Endodermal cell (in vitro differentiated cells): ENCODE data around the gene ANO6. TPM values are rescaled to one million over a fixed set of nuclear protein-coding genes. Genes with fewer than 3 reads are reported as not detected.
"Not testable (repeated sequence)": the region's sequence is repeated elsewhere in the genome, so short reads cannot be mapped to it uniquely, and the experiment has no call there.

Source experiments
- DNase-seq: peaks from one replicate; pipeline ENCODE4 v3.0.0-alpha.2; 2017
- H3K27ac ChIP-seq: 2 replicates; pipeline ENCODE4 v1.5.1; 2013; ENCODE audit warnings: mild to moderate bottlenecking, low read depth, low read length, moderate library complexity
- H3K27me3 ChIP-seq: 2 replicates; pipeline ENCODE4 v1.6.1; 2013; ENCODE audit warnings: mild to moderate bottlenecking, low read length, moderate library complexity; ENCODE audit not compliant: insufficient read depth, control insufficient read depth, poor library complexity, severe bottlenecking
- H3K36me3 ChIP-seq: 2 replicates; pipeline ENCODE4 v1.7.0; 2013; ENCODE audit warnings: mild to moderate bottlenecking, low read length, moderate library complexity; ENCODE audit not compliant: control insufficient read depth, insufficient read depth
- H3K4me1 ChIP-seq: one replicate; pipeline ENCODE4 v1.7.0; 2013; ENCODE audit warnings: low read length; ENCODE audit not compliant: control insufficient read depth, insufficient read depth
- H3K4me3 ChIP-seq: 2 replicates; pipeline ENCODE4 v1.5.1; 2013; ENCODE audit warnings: mild to moderate bottlenecking, low read length, moderate library complexity
- H3K9ac ChIP-seq: 2 replicates; pipeline ENCODE4 v1.6.1; 2013; ENCODE audit warnings: mild to moderate bottlenecking, low read length, moderate library complexity; ENCODE audit not compliant: poor library complexity, severe bottlenecking; ENCODE audit errors: extremely low read depth
- H3K9me3 ChIP-seq: 2 replicates; pipeline ENCODE4 v1.6.1; 2013; ENCODE audit warnings: mild to moderate bottlenecking, low read length, moderate library complexity; ENCODE audit not compliant: control insufficient read depth
- H3K27ac Mint-ChIP-seq: 2 replicates; pipeline ENCODE4 v1.8.0; 2020; ENCODE audit warnings: mixed read lengths
- H3K27me3 Mint-ChIP-seq: 2 replicates; pipeline ENCODE4 v1.8.0; 2021; ENCODE audit warnings: mild to moderate bottlenecking, mixed read lengths; ENCODE audit not compliant: insufficient read depth
- H3K36me3 Mint-ChIP-seq: 2 replicates; pipeline ENCODE4 v1.8.0; 2020; ENCODE audit warnings: low read depth, mixed read lengths
- H3K4me1 Mint-ChIP-seq: 2 replicates; pipeline ENCODE4 v1.8.0; 2020; ENCODE audit warnings: mixed read lengths
- H3K4me3 Mint-ChIP-seq: 2 replicates; pipeline ENCODE4 v1.8.0; 2020; ENCODE audit warnings: mild to moderate bottlenecking, moderate library complexity, mixed read lengths
- H3K9me3 Mint-ChIP-seq: 2 replicates; pipeline ENCODE4 v1.8.0; 2020; ENCODE audit warnings: mild to moderate bottlenecking, mixed read lengths
- WGBS, 2 experiments: methylation state at CpG; one replicate each; pipeline versions ENCODE4 v1.1.5 to v1.1.7; 2013; ENCODE audit warnings: missing lambda C conversion rate in 2 of 2, mixed read lengths in 1 of 2; ENCODE audit not compliant: insufficient coverage in 1 of 2, insufficient read length in 1 of 2; 5-methylcytosine and 5-hydroxymethylcytosine counted together
- total RNA-seq, 2 donors: library from RNA; stranded (reverse); fragmentation: NEBNext Ultra II Directional in 1 of 2; extraction: Animal tissue kit (Norgen Biotek cat#: 25700) in 1 of 2; gene quantifications; 2 replicates in 1 of 2; 3 replicates in 1 of 2; pipeline ENCODE4 v1.2.1, GENCODE V29; 2021
- TF ChIP-seq, protein P1 (sequence below): fragments of 200-600 bp; sonication (generic); conservative IDR thresholded peaks from 2 replicates; pipeline ENCODE4 v1.5.0; 2021; ENCODE audit warnings: antibody characterized with exemption, mild to moderate bottlenecking

ANO6 gene
- total RNA-seq, 2 donors from 2014 or later, result 53.5 to 55.2 TPM

DNA sequence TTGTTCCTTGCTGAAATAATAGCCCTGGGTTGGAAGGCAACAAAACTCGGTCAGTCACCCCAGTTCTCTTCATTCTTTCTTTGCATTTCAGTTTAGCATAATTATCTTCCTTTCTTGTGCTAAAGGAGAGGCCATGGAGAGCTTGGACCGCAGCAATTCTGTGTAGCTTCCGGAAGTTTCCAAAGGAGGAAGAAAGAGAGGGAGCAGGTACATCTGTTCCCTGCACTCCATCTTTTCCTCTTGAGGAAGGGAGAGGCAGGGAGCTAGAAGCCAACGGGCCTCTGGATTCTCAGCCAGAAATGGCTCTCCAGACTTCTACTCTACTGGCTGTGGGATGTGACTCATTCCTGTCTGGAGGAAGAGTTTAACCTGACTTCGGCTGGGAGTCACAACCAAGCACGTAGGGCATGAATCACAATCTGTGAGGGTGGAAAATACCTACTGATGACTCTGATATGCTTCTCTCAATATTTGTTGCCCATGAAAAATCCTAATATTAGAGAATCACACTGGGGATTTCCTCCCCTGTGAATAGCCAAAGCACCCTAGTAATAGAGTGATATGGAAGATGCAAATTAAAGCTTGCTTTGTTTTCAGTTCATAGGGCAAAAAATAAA is 17.0 kb downstream of the ANO6 start:
- WGBS, 2 experiments, result 17 to 45% methylated on average over 2 to 6 of the region's 6 CpGs

DNA sequence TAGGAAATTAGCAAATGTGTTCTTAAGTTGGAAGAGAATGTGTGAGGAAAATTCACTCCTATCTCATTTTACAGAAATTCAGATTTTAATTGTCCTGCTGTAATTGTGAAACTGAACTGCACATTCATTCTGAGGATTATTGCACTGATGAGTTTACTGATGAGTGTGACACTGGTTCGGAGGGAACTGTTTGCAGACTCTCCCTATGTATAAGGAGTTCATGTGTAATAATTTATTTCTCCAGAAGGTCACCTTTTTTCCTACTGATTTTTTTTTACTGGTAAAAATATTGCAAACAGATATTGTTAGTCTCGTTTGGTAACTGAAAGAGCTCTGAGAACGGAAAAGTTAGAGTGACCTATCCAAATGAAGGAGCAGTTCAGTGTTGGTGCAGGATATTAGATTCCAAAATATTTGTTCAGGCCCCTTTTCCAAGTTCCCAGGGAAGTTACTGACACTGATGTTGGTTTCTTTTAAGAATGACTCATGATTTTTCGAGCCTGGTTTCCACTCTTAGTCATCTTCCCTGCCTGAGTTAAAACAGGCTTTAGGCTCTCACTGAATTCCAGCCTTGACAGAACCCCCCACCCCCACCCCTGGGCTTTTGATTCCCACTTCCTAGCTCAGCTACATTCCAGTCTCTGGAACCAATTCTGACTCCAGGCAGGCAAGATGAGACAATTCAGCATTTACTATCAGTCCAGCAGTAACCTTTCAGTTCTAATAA is 18.4 kb downstream of the ANO6 start:
- peaks cover 14% of the 10 kb centered on the region for H3K36me3 Mint-ChIP-seq
- peaks cover 43% of the 10 kb centered on the region for H3K4me1 Mint-ChIP-seq
- no peaks in the 10 kb centered on the region for H3K27me3 Mint-ChIP-seq
- peak; percentile 91 for DNase-seq
- Histone ChIP-seq H3K27me3 (no peaks in the 10 kb centered on the region), H3K4me1 (peaks cover 14% of the 10 kb centered on the region), H3K9me3 (no peaks in the 10 kb centered on the region), H3K4me3 (no peak overlapping the region), H3K36me3 (peaks cover 12% of the 10 kb centered on the region), H3K9ac (peak overlapping the region; percentile 4), H3K27ac (peak overlapping the region; percentile 78)
- WGBS, 2 experiments, result 44 to 59% methylated on average over 3 to 4 of the region's 4 CpGs
- TF ChIP-seq, protein P1, sequence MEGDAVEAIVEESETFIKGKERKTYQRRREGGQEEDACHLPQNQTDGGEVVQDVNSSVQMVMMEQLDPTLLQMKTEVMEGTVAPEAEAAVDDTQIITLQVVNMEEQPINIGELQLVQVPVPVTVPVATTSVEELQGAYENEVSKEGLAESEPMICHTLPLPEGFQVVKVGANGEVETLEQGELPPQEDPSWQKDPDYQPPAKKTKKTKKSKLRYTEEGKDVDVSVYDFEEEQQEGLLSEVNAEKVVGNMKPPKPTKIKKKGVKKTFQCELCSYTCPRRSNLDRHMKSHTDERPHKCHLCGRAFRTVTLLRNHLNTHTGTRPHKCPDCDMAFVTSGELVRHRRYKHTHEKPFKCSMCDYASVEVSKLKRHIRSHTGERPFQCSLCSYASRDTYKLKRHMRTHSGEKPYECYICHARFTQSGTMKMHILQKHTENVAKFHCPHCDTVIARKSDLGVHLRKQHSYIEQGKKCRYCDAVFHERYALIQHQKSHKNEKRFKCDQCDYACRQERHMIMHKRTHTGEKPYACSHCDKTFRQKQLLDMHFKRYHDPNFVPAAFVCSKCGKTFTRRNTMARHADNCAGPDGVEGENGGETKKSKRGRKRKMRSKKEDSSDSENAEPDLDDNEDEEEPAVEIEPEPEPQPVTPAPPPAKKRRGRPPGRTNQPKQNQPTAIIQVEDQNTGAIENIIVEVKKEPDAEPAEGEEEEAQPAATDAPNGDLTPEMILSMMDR, result no peak
- peak overlapping the region; percentile 91 for H3K27ac Mint-ChIP-seq
- no peak overlapping the region for H3K4me3 Mint-ChIP-seq
- peaks cover 6% of the 10 kb centered on the region for H3K9me3 Mint-ChIP-seq

More for the DNA sequence above, 17.0 kb downstream of the ANO6 start:
- peaks cover 12% of the 10 kb centered on the region for H3K36me3 ChIP-seq
- peak; percentile 75 for DNase-seq
- TF ChIP-seq, protein P1, result no peak
- H3K9ac ChIP-seq, result no peak overlapping the region
- Mint-ChIP-seq H3K36me3 (peaks cover 17% of the 10 kb centered on the region), H3K4me1 (peaks cover 43% of the 10 kb centered on the region), H3K9me3 (peaks cover 6% of the 10 kb centered on the region), H3K4me3 (no peak overlapping the region), H3K27me3 (no peaks in the 10 kb centered on the region), H3K27ac (peak overlapping the region; percentile 72)
- H3K4me1 ChIP-seq, result peaks cover 14% of the 10 kb centered on the region
- H3K27ac ChIP-seq, result peak overlapping the region; percentile 72
- no peaks in the 10 kb centered on the region for H3K9me3 ChIP-seq
- no peaks in the 10 kb centered on the region for H3K27me3 ChIP-seq
- no peak overlapping the region for H3K4me3 ChIP-seq

DNA sequence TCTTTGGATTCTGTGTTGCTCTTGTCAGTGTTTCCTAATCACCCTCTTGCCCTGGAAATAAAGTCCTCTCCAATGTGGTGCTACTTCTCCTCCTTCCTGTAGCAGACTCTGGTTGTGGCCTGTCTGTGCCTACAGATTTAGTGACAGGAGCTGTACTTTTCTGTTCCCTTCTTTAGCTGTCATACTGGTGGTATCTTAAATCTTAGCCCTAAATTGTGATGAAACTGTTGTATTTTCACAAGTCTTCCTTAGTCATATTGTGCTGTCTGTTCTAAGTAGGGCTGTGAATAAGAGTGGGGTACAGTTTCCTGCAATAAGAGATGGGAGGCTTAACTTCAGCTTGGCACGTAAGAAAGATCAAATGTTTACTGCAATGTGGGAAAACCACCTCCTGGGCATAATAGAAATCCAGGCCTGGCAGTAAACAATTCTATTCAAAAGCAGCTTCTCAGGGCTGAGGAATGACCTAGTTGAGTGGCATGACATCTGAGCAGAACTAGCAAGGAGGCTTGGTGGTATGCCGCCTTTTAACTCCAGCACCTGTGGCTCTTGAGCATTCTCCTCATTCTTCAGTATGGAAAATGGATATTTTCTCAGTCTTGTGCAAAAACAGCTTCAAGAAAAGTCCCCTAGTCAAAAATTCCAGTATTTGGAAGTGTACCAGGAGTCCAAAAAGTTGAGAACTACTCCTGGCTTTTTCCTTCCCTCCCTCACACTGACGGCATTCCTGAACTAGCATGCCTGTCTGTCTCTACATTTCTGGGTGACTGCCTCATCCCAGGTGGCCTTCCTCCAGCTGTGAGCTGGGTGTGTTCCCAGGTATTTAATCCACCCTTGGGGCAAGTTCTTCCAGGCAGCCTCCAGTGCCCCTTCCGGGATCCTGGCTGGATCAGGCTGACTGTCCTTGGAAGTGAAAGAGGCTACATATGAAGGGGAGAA is 19.5 kb downstream of the ANO6 start:
- no peak overlapping the region for H3K4me3 ChIP-seq
- peak overlapping the region; percentile 78 for H3K27ac ChIP-seq
- no peaks in the 10 kb centered on the region for H3K9me3 ChIP-seq
- peaks cover 6% of the 10 kb centered on the region for H3K9me3 Mint-ChIP-seq
- H3K4me1 ChIP-seq, result peaks cover 14% of the 10 kb centered on the region
- peaks cover 45% of the 10 kb centered on the region for H3K4me1 Mint-ChIP-seq
- no peak overlapping the region for H3K4me3 Mint-ChIP-seq
- peaks cover 10% of the 10 kb centered on the region for H3K36me3 Mint-ChIP-seq
- peaks cover 5% of the 10 kb centered on the region for H3K36me3 ChIP-seq
- H3K27ac Mint-ChIP-seq, result peak overlapping the region; percentile 91
- TF ChIP-seq, protein P1, result no peak
- peak overlapping the region; percentile 16 for H3K9ac ChIP-seq
- DNase-seq, result peak; percentile 90
- no peaks in the 10 kb centered on the region for H3K27me3 Mint-ChIP-seq
- 77 to 81% methylated on average over 2 to 4 of the region's 4 CpGs for WGBS, 2 experiments
- H3K27me3 ChIP-seq, result no peaks in the 10 kb centered on the region

DNA sequence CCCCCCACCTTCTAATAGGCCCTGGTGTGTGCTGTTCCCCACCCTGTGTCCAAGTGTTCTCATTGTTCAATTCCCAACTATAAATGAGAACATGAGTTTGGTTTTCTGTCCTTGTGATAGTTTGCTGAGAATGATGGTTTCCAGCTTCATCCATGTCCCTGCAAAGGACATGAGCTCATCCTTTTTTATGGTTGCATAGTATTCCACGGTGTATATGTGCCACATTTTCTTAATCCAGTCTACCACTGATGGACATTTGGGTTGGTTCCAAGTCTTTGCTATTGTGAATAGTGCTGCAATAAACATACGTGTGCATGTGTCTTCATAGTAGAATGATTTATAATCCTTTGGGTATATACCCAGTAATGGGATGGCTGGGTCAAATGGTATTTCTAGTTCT is 20.5 kb downstream of the ANO6 start:
- not testable (repeated sequence) for H3K9me3 Mint-ChIP-seq, H3K36me3 ChIP-seq, H3K9ac ChIP-seq, H3K27me3 ChIP-seq, DNase-seq, H3K4me3 ChIP-seq, H3K27me3 Mint-ChIP-seq, H3K9me3 ChIP-seq, H3K27ac Mint-ChIP-seq, H3K27ac ChIP-seq, H3K4me3 Mint-ChIP-seq
- Mint-ChIP-seq H3K36me3 (peaks cover 10% of the 10 kb centered on the region), H3K4me1 (peaks cover 45% of the 10 kb centered on the region)
- H3K4me1 ChIP-seq, result peaks cover 14% of the 10 kb centered on the region
- WGBS, 2 experiments, result no CpG with 5 or more reads among the region's 2 CpGs
